Activated CD4-positive, alpha-beta T cell treated with anti-CD3 and anti-CD28 coated beads, Interleukin-2, Interleukin-6, amounts not matched to agents 100 ng/mL and 50 ng/mL, durations not matched to agents 16 hours and 8 hours (primary cell): ENCODE data around the gene LIMS2.

Experiments
- DNase-seq: peaks from one replicate; pipeline ENCODE4 v3.0.0-alpha.2; 2020

Gene LIMS2

GRCh38 chr2:127656569-127657231 lies 18.6 kb downstream of the LIMS2 start:
- no peak for DNase-seq

GRCh38 chr2:127655209-127656073 lies 19.9 kb downstream of the LIMS2 start:
- no peak for DNase-seq

- DNase-seq: no peak
Measured at GRCh38 chr2:127654838-127655175, 20.5 kb downstream of the LIMS2 start.

- DNase-seq: no peak
Measured at GRCh38 chr2:127654084-127654837, 21.1 kb downstream of the LIMS2 start.

- DNase-seq: no peak
Measured at GRCh38 chr2:127653421-127654083, 21.8 kb downstream of the LIMS2 start.

GRCh38 chr2:127652786-127653357 lies 22.5 kb downstream of the LIMS2 start:
- no peak for DNase-seq

- no peak for DNase-seq
Measured at GRCh38 chr2:127651971-127652550, 23.3 kb downstream of the LIMS2 start.

- DNase-seq: no peak
Measured at GRCh38 chr2:127651381-127651809, 23.9 kb downstream of the LIMS2 start.

- no peak for DNase-seq
Measured at GRCh38 chr2:127650785-127651380, 24.4 kb downstream of the LIMS2 start.

- DNase-seq: no peak
Measured at GRCh38 chr2:127650041-127650784, 25.1 kb downstream of the LIMS2 start.

- DNase-seq: peak; percentile 88
Measured at GRCh38 chr2:127649684-127650040, 25.7 kb downstream of the LIMS2 start.

- DNase-seq: no peak
Measured at GRCh38 chr2:127649100-127649611, 26.2 kb downstream of the LIMS2 start.

- no peak for DNase-seq
Measured at GRCh38 chr2:127648321-127648720, 27.0 kb downstream of the LIMS2 start.

- DNase-seq: no peak
Measured at GRCh38 chr2:127647242-127648190, 27.8 kb downstream of the LIMS2 start.

GRCh38 chr2:127646487-127647241 lies 28.7 kb downstream of the LIMS2 start:
- no peak for DNase-seq

GRCh38 chr2:127645395-127646291 lies 29.7 kb downstream of the LIMS2 start, which contains the start of gene GPR17:
GPR17 (plus strand) TSS chr2:127646153; CDS start chr2:127650736, 4,583 bp downstream.
- DNase-seq: no peak

- DNase-seq: no peak
Measured at GRCh38 chr2:127645026-127645394, 30.3 kb downstream of the LIMS2 start.
